Measurements from ENCODE around the gene NAT10. TPM values are rescaled to one million over a fixed set of nuclear protein-coding genes. Genes with fewer than 3 reads are reported as not detected.
A peak's percentile ranks its signal among the peaks of the same experiment; 100 is the strongest.
"Not testable (repeated sequence)": the region's sequence is repeated elsewhere in the genome, so short reads cannot be mapped to it uniquely, and the experiment has no call there.

The NAT10 gene
- total RNA-seq, 4 donors from 2014 or later = 41.2 to 59.8 (median 48.2) TPM

DNA sequence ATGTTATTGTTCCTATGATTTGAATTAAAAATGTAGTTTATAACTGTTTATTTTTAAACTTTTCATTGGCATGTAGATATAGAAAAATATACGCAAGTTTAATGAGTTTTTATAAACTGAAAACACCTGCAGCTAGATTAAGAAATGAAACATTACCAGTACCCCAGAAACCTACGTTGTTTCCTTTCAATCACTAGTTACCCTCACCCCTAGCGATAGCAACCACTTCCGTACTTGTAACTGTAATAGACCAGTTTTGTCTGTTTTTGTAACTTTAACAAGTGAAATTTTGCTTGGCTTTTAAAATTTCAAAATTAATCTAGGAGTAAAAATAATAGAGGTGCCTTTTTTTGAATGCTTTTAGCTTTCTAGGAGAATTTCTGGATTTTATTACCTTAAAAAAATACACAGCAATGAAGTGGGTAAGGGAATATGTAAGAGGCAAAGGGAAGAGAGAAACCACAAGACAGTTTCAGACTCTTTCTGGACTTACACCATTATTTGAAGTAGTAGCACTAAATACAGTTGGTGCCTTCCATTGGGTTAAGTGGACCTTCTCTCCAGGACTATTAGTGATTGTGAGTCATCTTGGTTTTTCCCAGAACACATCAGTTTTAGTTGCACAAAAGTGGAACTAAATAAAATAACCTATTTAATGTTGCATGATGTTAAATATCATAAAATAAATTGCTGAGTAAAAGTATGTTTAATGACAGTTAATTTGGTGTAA is 18.7 kb upstream of the NAT10 start:
- DNase-seq (ENCODE audit: low spot score in 2 of 2) = no peak
- TF ChIP-seq POLR2AphosphoS5 (IDR thresholded peaks at IDR 0.05) (no peak), EP300 (IDR thresholded peaks at IDR 0.05) (no peak), POLR2A (IDR thresholded peaks at IDR 0.05) (no peak)
- TF ChIP-seq, protein P1, sequence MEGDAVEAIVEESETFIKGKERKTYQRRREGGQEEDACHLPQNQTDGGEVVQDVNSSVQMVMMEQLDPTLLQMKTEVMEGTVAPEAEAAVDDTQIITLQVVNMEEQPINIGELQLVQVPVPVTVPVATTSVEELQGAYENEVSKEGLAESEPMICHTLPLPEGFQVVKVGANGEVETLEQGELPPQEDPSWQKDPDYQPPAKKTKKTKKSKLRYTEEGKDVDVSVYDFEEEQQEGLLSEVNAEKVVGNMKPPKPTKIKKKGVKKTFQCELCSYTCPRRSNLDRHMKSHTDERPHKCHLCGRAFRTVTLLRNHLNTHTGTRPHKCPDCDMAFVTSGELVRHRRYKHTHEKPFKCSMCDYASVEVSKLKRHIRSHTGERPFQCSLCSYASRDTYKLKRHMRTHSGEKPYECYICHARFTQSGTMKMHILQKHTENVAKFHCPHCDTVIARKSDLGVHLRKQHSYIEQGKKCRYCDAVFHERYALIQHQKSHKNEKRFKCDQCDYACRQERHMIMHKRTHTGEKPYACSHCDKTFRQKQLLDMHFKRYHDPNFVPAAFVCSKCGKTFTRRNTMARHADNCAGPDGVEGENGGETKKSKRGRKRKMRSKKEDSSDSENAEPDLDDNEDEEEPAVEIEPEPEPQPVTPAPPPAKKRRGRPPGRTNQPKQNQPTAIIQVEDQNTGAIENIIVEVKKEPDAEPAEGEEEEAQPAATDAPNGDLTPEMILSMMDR (IDR thresholded peaks at IDR 0.05) = no peak
- H3K4me1 ChIP-seq = no peaks in the 10 kb centered on the region
- H3K36me3 ChIP-seq = peaks cover 91% of the 10 kb centered on the region
- WGBS = 87% methylated on average over 4 of the region's 4 CpGs
- H3K27me3 ChIP-seq = no peaks in the 10 kb centered on the region
- H3K4me3 ChIP-seq = no peak overlapping the region
- no peaks in the 10 kb centered on the region for H3K9me3 ChIP-seq
- H3K27ac ChIP-seq = no peak overlapping the region

DNA sequence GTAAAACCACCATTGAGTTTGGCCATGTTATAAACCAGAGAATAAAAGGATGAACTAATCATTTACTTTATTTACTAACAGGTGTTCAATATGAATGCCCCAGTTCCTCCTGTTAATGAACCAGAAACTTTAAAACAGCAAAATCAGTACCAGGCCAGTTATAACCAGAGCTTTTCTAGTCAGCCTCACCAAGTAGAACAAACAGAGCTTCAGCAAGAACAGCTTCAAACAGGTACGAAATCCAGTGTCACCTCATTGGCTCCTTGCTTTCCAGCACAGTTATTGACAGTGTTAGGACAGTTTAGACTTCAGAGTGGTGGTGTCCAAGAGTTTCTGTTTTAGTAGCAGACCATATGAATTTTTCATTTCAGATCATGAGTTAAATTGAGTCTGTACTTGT is 13.6 kb upstream of the NAT10 start:
- Histone ChIP-seq H3K27ac (no peak overlapping the region), H3K9me3 (no peaks in the 10 kb centered on the region), H3K4me3 (no peak overlapping the region), H3K27me3 (no peaks in the 10 kb centered on the region), H3K4me1 (no peaks in the 10 kb centered on the region), H3K36me3 (peaks cover 99% of the 10 kb centered on the region)
- TF ChIP-seq EP300 (IDR thresholded peaks at IDR 0.05) (no peak), POLR2A (IDR thresholded peaks at IDR 0.05) (no peak), POLR2AphosphoS5 (IDR thresholded peaks at IDR 0.05) (no peak)
- TF ChIP-seq, protein P1 (IDR thresholded peaks at IDR 0.05) = no peak
- DNase-seq (ENCODE audit: low spot score in 2 of 2) = no peak
- 81% methylated on average over 1 of the region's 1 CpG for WGBS

- not testable (repeated sequence) for H3K27ac ChIP-seq; DNase-seq (ENCODE audit: low spot score in 2 of 2); H3K4me1 ChIP-seq; H3K9me3 ChIP-seq; H3K27me3 ChIP-seq; H3K4me3 ChIP-seq
- 87% methylated on average over 2 of the region's 2 CpGs for WGBS
- peaks cover 100% of the 10 kb centered on the region for H3K36me3 ChIP-seq
Observed at GRCh38 chr11:34094900-34095299, 10.5 kb upstream of the NAT10 start.

DNA sequence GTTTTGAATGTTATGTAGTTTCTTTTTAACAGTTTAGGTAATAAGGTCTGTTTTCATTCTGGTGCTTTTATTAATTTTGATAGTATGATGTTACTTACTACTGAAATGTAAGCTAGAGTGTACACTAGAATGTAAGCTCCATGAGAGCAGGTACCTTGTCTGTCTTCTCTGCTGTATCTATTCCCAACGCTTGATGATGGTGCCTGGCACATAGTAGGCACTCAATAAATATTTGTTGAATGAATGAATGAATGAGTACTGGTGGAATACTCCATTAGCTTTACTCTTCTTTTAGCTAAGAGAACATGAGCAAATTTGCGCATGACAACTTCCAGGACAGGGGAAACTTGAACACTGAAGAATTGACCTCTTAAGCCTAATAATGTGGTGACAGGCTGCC is 6.6 kb upstream of the NAT10 start:
- TF ChIP-seq POLR2AphosphoS5 (IDR thresholded peaks at IDR 0.05) (no peak), EP300 (IDR thresholded peaks at IDR 0.05) (no peak), POLR2A (IDR thresholded peaks at IDR 0.05) (no peak)
- TF ChIP-seq, protein P1 (IDR thresholded peaks at IDR 0.05) = no peak
- 96% methylated on average over 2 of the region's 2 CpGs for WGBS
- no peaks in the 10 kb centered on the region for H3K4me1 ChIP-seq
- H3K4me3 ChIP-seq = no peak overlapping the region
- no peak overlapping the region for H3K27ac ChIP-seq
- no peaks in the 10 kb centered on the region for H3K9me3 ChIP-seq
- H3K36me3 ChIP-seq = peaks cover 82% of the 10 kb centered on the region
- no peaks in the 10 kb centered on the region for H3K27me3 ChIP-seq
- no peak for DNase-seq (ENCODE audit: low spot score in 2 of 2)

DNA sequence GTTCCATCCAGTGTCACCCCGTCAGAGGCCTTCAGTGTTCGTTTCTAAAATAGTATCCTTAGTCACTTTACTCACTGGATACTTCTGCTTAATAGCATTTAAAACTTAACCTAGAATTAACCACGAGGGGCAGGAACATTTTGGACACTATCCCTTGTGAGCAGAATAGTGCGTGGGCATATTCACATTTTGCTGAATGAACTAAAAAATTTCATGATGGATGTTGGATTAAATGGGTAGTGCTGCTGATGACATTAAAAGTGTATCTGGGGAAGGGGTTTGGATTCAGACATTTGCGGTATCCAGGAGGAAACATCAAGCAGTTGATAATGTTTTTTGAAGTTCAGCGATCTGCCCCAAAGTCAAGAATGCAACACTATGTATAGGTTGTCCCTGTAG is 750 bp upstream of the NAT10 start:
- H3K4me3 ChIP-seq = peak overlapping the region; percentile 71
- WGBS = 26% methylated on average over 6 of the region's 6 CpGs
- no peak for DNase-seq (ENCODE audit: low spot score in 2 of 2)

More for the DNA sequence above, 750 bp upstream of the NAT10 start:
- no peaks in the 10 kb centered on the region for H3K9me3 ChIP-seq
- H3K36me3 ChIP-seq = peaks cover 41% of the 10 kb centered on the region
- TF ChIP-seq, protein P1 (IDR thresholded peaks at IDR 0.05) = no peak
- H3K27me3 ChIP-seq = no peaks in the 10 kb centered on the region
- H3K27ac ChIP-seq = peak overlapping the region; percentile 91
- H3K4me1 ChIP-seq = peaks cover 27% of the 10 kb centered on the region

Data from suprapubic skin (tissue), 4 donors.